Measurements from ENCODE around the gene BBS9. TPM values are rescaled to one million over a fixed set of nuclear protein-coding genes. Genes with fewer than 3 reads are reported as not detected.

Gene BBS9
- total RNA-seq, 4 donors from 2014 or later: 11.3 to 28.5 (median 20.7) TPM

- TF ChIP-seq, protein P1, sequence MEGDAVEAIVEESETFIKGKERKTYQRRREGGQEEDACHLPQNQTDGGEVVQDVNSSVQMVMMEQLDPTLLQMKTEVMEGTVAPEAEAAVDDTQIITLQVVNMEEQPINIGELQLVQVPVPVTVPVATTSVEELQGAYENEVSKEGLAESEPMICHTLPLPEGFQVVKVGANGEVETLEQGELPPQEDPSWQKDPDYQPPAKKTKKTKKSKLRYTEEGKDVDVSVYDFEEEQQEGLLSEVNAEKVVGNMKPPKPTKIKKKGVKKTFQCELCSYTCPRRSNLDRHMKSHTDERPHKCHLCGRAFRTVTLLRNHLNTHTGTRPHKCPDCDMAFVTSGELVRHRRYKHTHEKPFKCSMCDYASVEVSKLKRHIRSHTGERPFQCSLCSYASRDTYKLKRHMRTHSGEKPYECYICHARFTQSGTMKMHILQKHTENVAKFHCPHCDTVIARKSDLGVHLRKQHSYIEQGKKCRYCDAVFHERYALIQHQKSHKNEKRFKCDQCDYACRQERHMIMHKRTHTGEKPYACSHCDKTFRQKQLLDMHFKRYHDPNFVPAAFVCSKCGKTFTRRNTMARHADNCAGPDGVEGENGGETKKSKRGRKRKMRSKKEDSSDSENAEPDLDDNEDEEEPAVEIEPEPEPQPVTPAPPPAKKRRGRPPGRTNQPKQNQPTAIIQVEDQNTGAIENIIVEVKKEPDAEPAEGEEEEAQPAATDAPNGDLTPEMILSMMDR (IDR thresholded peaks at IDR 0.05): no peak
- ATAC-seq (ENCODE audit: low FRiP score): no peak
These were observed 421.0 kb downstream of the BBS9 start for GRCh38 chr7:33550363-33550762.

DNA sequence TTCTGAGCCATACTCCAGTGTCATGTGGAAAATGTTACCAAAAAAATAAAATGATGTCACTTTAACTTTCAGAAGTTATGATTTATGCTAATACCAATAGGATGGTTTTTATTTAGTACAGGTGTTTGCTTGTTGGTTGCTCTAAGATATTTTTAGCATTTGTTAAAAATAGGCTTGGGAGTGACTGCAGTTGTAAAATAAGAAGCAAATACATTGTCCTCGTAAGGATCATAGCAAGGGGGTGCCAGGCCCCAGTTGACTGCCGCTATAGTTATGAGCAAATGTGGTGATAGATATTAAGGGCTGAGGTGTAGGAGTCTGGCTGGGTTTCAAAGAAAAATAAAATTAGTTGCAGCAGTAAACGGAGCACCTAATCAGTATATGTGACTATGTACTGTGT, 421.6 kb downstream of the BBS9 start:
- DNase-seq (ENCODE audit: low spot score) (no peak), ATAC-seq (ENCODE audit: low FRiP score) (no peak)
- TF ChIP-seq, protein P1 (IDR thresholded peaks at IDR 0.05): no peak

More at GRCh38 chr7:33550363-33550762, 421.0 kb downstream of the BBS9 start:
- no peak for DNase-seq (ENCODE audit: low spot score)

GRCh38 chr7:33554046-33554445, 424.7 kb downstream of the BBS9 start:
- DNase-seq (ENCODE audit: low spot score) (no peak), ATAC-seq (ENCODE audit: low FRiP score) (no peak)
- TF ChIP-seq, protein P1 (IDR thresholded peaks at IDR 0.05): no peak

DNA sequence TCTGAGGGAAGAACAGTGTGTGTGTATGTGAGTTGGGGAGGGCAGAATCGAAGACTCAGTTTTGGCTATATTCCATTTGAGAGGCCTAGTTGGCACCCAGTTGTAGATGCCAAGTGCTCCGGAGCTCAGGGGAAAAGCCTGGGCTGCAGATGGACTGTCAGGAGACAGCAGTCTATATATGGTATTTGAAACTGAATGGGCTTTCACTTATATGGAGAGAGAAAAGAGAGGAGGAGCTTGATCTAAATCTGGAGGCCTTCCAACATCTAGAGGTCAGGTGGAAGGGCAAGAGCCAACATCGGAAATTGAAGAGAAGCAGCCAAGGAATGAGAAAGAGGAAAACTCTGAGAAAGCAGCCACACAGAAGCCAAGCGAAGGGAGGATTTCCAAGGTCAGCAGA, 425.2 kb downstream of the BBS9 start:
- DNase-seq (ENCODE audit: low spot score): no peak
- TF ChIP-seq, protein P1 (IDR thresholded peaks at IDR 0.05): no peak
- no peak for ATAC-seq (ENCODE audit: low FRiP score)

DNA sequence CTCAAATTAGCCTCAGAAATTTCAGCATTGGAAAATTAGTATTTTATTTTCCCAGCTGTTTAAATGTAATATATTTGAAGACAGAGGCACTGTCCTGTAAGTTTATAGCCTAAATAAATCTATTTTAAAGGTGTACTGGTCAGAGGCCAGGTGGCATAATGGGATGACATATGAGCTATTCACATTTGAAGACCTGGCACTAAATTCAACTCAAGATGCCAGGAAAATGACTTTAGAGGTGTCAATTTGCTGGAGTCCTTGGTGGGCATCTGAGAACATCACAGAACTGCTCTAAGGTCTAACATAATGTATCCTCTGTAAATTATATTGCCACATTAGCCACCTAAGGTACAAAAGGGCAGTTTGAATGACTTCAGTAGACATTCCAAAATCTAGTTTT, 427.1 kb downstream of the BBS9 start:
- DNase-seq (ENCODE audit: low spot score): no peak
- ATAC-seq (ENCODE audit: low FRiP score): no peak
- TF ChIP-seq, protein P1 (IDR thresholded peaks at IDR 0.05): no peak

- ATAC-seq (ENCODE audit: low FRiP score) (no peak), DNase-seq (ENCODE audit: low spot score) (no peak)
- TF ChIP-seq, protein P1 (IDR thresholded peaks at IDR 0.05): no peak
These were observed 429.4 kb downstream of the BBS9 start for GRCh38 chr7:33558549-33559323.

- ATAC-seq (ENCODE audit: low FRiP score) (no peak), DNase-seq (ENCODE audit: low spot score) (no peak)
- TF ChIP-seq, protein P1 (IDR thresholded peaks at IDR 0.05): no peak
These were observed 430.0 kb downstream of the BBS9 start for GRCh38 chr7:33559324-33559710.
